ENCODE data around the gene ACSF2. TPM values are rescaled to one million over a fixed set of nuclear protein-coding genes. Genes with fewer than 3 reads are reported as not detected.

Gene ACSF2
- total RNA-seq, 2 experiments from 2014 or later = 33.1 to 33.4 TPM

DNA sequence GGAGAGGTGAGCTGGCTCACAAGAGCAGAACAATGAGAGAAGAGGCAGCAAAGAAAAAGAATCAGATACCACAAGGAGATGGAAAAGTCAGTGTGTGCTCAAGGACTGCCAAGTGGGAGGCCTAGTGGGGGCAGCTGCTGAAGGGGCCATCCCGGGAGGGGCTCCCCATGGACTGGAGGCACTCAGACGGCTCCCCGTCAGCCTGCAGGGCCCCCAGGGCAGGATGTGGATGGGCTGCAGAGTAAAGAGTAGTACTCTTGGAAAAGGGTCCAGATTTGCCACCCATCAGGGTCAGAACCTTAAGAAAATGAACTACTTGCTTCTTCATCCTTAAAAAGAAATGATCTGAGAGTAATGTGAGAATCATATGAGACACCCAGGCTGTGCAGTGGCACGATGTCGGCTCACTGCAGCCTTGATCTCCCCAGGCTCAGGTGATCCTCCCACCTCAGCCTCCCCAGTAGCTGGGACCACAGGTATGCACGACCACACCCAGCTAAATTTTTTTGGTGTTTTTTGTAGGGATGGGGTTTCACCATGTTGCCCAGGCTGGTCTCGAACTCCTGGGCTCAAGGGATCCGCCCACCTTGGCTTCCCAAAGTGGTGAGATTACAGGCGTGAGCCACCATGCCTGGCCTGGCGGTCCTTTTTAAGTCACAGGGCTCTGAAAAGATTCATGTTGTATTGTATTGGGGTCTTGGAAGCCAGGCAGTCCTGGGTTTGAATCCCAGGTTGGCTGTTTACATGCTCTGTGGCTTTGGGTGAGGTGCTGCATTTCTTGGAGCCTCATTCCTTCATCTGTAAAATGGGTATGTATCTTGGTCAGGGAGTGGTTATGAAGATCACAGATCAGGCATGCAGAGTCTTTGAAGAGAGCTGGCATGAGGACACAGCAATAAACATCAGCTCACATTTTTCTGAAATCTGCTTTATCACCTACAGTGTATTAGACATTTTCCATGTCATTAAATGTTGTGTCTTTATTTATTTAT, 15.1 kb downstream of the ACSF2 start:
- Mint-ChIP-seq H3K4me1 (ENCODE audit: low read depth) (no peaks in the 10 kb centered on the region), H3K36me3 (ENCODE audit: low read depth) (no peaks in the 10 kb centered on the region), H3K27ac (no peak overlapping the region), H3K9me3 (ENCODE audit: insufficient read depth) (no peaks in the 10 kb centered on the region), H3K4me3 (no peak overlapping the region), H3K27me3 (ENCODE audit: low read depth) (no peaks in the 10 kb centered on the region)
- ChIA-PET POLR2A (no interaction called here), CTCF (interaction anchor here (1.4 kb wide), 1 partner anchor 44 kb away, joined by 6 read pairs; the partner anchor contains the start of gene LRRC59)
- DNase-seq (no peak), ATAC-seq (no peak)

- POLR2A ChIA-PET = no interaction called here
- CTCF ChIA-PET = interaction anchor here (1.7 kb wide), 1 partner anchor 46 kb away, joined by 6 read pairs; the partner anchor contains the start of gene LRRC59
- Mint-ChIP-seq H3K27me3 (ENCODE audit: low read depth) (no peaks in the 10 kb centered on the region), H3K36me3 (ENCODE audit: low read depth) (no peaks in the 10 kb centered on the region), H3K4me3 (no peak overlapping the region), H3K9me3 (ENCODE audit: insufficient read depth) (no peaks in the 10 kb centered on the region), H3K4me1 (ENCODE audit: low read depth) (no peaks in the 10 kb centered on the region), H3K27ac (no peak overlapping the region)
- no peak for ATAC-seq
- no peak for DNase-seq
Measured at GRCh38 chr17:50443505-50443974, 17.5 kb downstream of the ACSF2 start.

DNA sequence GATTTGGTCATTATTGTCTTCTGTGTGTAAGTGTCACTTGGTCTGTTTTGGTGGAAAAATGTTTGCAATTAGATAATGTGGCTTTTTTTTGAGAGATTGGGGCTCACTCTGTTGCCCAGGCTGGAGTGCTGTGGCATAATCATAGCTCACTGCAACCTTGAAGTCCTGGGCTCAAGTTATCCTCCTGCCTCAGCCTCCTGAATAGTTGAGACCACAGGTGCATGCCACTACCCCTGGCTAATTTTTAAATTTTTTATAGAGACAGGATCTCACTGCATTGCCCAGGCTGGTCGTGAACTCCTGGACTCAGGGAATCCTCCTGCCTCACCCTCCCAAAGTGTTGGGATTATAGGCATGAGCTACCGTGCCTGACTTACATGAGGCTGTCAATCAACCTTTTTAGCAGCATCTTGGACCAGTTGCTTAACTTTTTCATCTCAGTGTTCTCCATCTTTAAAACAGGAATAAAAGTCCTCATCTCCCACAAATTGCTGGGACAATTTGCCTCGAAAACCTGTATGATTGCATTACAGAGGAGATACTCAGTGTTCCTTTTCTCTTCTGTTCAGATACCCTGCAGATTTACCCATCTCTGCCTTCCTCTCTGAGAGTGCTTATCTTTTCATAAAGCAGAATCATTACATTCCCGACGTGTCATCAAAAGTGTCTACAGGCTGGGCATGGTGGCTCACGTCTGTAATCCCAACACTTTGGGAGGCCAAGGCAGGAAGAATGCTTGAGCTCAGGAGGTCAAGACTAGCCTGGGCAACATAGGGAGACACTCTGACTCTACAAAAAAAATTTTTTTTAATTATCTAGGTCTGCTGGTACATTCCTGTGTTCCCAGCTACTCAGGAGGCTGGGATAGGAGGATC, 19.1 kb downstream of the ACSF2 start:
- Mint-ChIP-seq H3K9me3 (ENCODE audit: insufficient read depth) (no peaks in the 10 kb centered on the region), H3K27ac (no peak overlapping the region), H3K27me3 (ENCODE audit: low read depth) (no peaks in the 10 kb centered on the region), H3K4me1 (ENCODE audit: low read depth) (no peaks in the 10 kb centered on the region), H3K4me3 (no peak overlapping the region), H3K36me3 (ENCODE audit: low read depth) (no peaks in the 10 kb centered on the region)
- CTCF ChIA-PET = interaction anchor here (1.1 to 1.7 kb wide), 2 partner anchors 19 to 48 kb away, joined by 3 to 6 read pairs; partner anchors contain the start of genes ACSF2 and LRRC59
- ATAC-seq = no peak
- DNase-seq = no peak
- POLR2A ChIA-PET = no interaction called here

DNA sequence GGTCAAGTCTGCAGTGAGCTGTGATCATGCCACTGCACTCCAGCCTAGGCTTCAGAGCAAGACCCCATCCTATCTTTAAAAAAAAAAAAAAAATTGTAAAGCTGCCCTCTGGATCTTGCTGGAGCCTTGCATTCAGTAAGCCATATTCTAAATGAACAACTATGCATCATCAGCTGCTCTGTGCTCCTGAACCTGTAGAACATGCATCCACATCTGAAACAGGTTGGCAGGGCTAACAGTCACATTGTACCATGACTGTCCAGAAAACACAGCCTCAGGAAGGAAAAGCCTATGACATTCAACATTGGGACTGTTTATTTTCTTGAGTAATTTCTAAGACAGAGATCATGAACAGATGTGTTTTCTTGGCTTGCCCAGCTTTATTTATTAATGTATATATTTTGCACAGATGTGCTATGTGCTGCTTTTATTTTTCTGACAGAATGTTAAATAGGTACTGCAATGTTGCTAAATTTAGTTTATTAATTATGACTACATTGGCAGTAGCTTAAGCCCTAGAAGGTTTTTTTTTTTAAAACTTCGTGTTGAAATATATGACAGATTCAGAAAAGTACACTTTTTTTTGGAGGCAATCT, 19.8 kb downstream of the ACSF2 start:
- no peak overlapping the region for H3K4me3 Mint-ChIP-seq
- CTCF ChIA-PET = no interaction called here
- no peaks in the 10 kb centered on the region for H3K4me1 Mint-ChIP-seq (ENCODE audit: low read depth)
- DNase-seq = no peak
- POLR2A ChIA-PET = no interaction called here
- ATAC-seq = no peak
- H3K27me3 Mint-ChIP-seq (ENCODE audit: low read depth) = no peaks in the 10 kb centered on the region
- no peaks in the 10 kb centered on the region for H3K36me3 Mint-ChIP-seq (ENCODE audit: low read depth)
- no peaks in the 10 kb centered on the region for H3K9me3 Mint-ChIP-seq (ENCODE audit: insufficient read depth)
- H3K27ac Mint-ChIP-seq = no peak overlapping the region

GRCh38 chr17:50447870-50448595, 22.0 kb downstream of the ACSF2 start:
- no peak overlapping the region for H3K4me3 Mint-ChIP-seq
- H3K27ac Mint-ChIP-seq = no peak overlapping the region
- H3K36me3 Mint-ChIP-seq (ENCODE audit: low read depth) = no peaks in the 10 kb centered on the region
- no peaks in the 10 kb centered on the region for H3K27me3 Mint-ChIP-seq (ENCODE audit: low read depth)
- H3K4me1 Mint-ChIP-seq (ENCODE audit: low read depth) = peaks cover 5% of the 10 kb centered on the region
- no peaks in the 10 kb centered on the region for H3K9me3 Mint-ChIP-seq (ENCODE audit: insufficient read depth)
- ChIA-PET POLR2A (no interaction called here), CTCF (no interaction called here)
- no peak for ATAC-seq
- no peak for DNase-seq

- Mint-ChIP-seq H3K9me3 (ENCODE audit: insufficient read depth) (no peaks in the 10 kb centered on the region), H3K4me1 (ENCODE audit: low read depth) (peaks cover 5% of the 10 kb centered on the region), H3K27me3 (ENCODE audit: low read depth) (no peaks in the 10 kb centered on the region), H3K4me3 (no peak overlapping the region), H3K36me3 (ENCODE audit: low read depth) (no peaks in the 10 kb centered on the region), H3K27ac (no peak overlapping the region)
- DNase-seq (no peak), ATAC-seq (no peak)
- CTCF ChIA-PET = no interaction called here
- POLR2A ChIA-PET = no interaction called here
Measured at GRCh38 chr17:50448643-50449042, 22.6 kb downstream of the ACSF2 start.

GRCh38 chr17:50451943-50452629, 26.1 kb downstream of the ACSF2 start:
- Mint-ChIP-seq H3K27ac (no peak overlapping the region), H3K4me3 (no peak overlapping the region), H3K27me3 (ENCODE audit: low read depth) (no peaks in the 10 kb centered on the region), H3K4me1 (ENCODE audit: low read depth) (peaks cover 5% of the 10 kb centered on the region), H3K36me3 (ENCODE audit: low read depth) (no peaks in the 10 kb centered on the region), H3K9me3 (ENCODE audit: insufficient read depth) (no peaks in the 10 kb centered on the region)
- ATAC-seq (no peak), DNase-seq (no peak)
- ChIA-PET CTCF (interaction anchor here (1.2 kb wide), 1 partner anchor 25 kb away, joined by 4 read pairs; no protein-coding TSS in a partner anchor), POLR2A (no interaction called here)

DNA sequence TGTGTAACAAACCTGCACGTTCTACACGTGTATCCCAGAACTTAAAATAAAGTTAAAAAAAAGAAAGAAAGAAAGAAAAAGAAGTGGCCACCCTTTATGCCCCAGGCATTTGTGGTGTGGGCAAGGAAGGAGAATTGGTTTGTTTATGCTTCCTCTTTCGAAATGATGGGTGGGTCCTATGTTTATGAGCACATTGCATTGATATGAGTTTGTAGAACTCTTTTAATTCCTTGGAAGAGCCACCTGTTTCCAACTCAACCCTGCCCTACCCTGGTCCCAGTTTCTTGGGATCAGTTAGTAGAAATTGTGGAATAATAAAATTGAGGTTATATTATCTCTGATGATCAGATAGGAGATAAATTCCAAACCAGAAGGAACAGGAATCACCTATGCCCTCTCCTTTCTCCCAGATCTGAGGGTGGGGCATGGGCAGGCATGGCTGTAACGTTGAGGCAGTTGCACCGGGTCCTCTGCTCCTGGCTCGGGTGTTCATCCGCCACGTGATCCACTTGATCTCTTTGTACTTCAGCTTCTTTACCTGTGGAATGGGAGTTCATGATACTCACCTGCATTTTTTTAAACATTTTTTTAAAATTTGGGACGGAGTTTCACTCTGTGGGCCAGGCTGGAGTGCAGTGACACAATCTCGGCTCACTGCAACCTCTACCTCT, 26.7 kb downstream of the ACSF2 start:
- H3K27ac Mint-ChIP-seq = no peak overlapping the region
- peaks cover 5% of the 10 kb centered on the region for H3K4me1 Mint-ChIP-seq (ENCODE audit: low read depth)
- ATAC-seq (no peak), DNase-seq (no peak)
- ChIA-PET POLR2A (no interaction called here), CTCF (interaction anchor here (1.2 kb wide), 1 partner anchor 26 kb away, joined by 4 read pairs; no protein-coding TSS in a partner anchor)
- H3K36me3 Mint-ChIP-seq (ENCODE audit: low read depth) = no peaks in the 10 kb centered on the region
- no peak overlapping the region for H3K4me3 Mint-ChIP-seq
- no peaks in the 10 kb centered on the region for H3K9me3 Mint-ChIP-seq (ENCODE audit: insufficient read depth)
- H3K27me3 Mint-ChIP-seq (ENCODE audit: low read depth) = no peaks in the 10 kb centered on the region

DNA sequence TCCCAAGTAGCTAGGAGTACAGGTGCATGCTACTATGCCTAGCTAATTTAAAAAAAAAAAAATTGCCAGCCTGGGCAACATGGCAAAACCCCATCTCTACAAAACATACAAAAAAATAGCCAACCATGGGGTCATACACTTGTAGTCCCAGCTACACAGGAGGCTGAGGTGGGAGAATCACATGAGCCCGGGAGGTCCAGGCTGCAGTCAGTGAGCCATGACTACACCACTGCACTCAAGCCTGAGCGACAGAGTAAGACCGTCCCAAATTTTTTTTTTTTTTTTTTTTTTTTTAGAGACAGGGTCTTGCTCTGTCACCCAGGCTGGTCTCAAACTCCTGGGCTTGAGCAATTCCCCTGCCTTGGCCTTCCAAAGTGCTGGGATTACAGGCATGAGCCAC, 27.9 kb downstream of the ACSF2 start:
- peaks cover 5% of the 10 kb centered on the region for H3K4me1 Mint-ChIP-seq (ENCODE audit: low read depth)
- H3K27me3 Mint-ChIP-seq (ENCODE audit: low read depth) = no peaks in the 10 kb centered on the region
- ChIA-PET CTCF (no interaction called here), POLR2A (no interaction called here)
- no peaks in the 10 kb centered on the region for H3K9me3 Mint-ChIP-seq (ENCODE audit: insufficient read depth)
- H3K36me3 Mint-ChIP-seq (ENCODE audit: low read depth) = no peaks in the 10 kb centered on the region
- no peak for ATAC-seq
- no peak overlapping the region for H3K27ac Mint-ChIP-seq
- no peak for DNase-seq
- no peak overlapping the region for H3K4me3 Mint-ChIP-seq

DNA sequence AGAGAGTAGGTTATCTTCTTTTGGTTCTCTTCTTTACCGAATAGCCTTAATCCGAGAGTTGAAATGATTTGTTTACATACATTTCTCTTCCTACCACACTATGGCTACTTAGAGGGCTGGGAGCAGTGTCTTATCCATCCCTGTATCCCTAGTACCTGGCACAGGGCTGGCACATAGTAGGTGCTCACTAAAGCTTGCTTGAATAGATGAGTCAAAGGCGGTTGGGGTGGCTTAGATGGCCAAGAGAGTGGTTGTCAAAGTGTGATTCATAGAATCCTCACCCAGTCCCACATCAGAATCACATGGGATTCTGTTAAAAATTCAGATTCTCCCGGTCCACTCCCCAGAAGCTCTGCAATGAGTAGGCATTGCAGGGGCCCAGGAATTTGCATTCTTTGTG, 31.6 kb downstream of the ACSF2 start:
- peaks cover 2% of the 10 kb centered on the region for H3K4me1 Mint-ChIP-seq (ENCODE audit: low read depth)
- no peaks in the 10 kb centered on the region for H3K27me3 Mint-ChIP-seq (ENCODE audit: low read depth)
- ATAC-seq (no peak), DNase-seq (no peak)
- no peaks in the 10 kb centered on the region for H3K9me3 Mint-ChIP-seq (ENCODE audit: insufficient read depth)
- no peaks in the 10 kb centered on the region for H3K36me3 Mint-ChIP-seq (ENCODE audit: low read depth)
- no peak overlapping the region for H3K4me3 Mint-ChIP-seq
- CTCF ChIA-PET = interaction anchor here (1.6 kb wide), 1 partner anchor 257 kb away, joined by 3 read pairs; no protein-coding TSS in a partner anchor
- POLR2A ChIA-PET = no interaction called here
- no peak overlapping the region for H3K27ac Mint-ChIP-seq
